Astrocyte of the spinal cord (primary cell): ENCODE data around the gene SLC9A1.

Experiments used
- DNase-seq: peaks from one replicate; pipeline ENCODE4 v3.0.0; 2011; ENCODE audit warnings: low read depth, low spot score
- H3K4me3 ChIP-seq: 2 replicates; pipeline ENCODE4 v1.5.1; 2011; ENCODE audit warnings: low read depth, mild to moderate bottlenecking, low read length, moderate library complexity
- in situ Hi-C: cut with HindIII; loops from 2 replicates; pipeline ENCODE4 v1.10.0; 2017; ENCODE audit warnings: low sequenced_read_pairs
- TF ChIP-seq, protein P1 (sequence below): IDR thresholded peaks from 2 replicates; pipeline ENCODE4 v1.5.1; 2012; ENCODE audit warnings: low read depth, mild to moderate bottlenecking, low read length, inconsistent platforms

Gene SLC9A1

DNA sequence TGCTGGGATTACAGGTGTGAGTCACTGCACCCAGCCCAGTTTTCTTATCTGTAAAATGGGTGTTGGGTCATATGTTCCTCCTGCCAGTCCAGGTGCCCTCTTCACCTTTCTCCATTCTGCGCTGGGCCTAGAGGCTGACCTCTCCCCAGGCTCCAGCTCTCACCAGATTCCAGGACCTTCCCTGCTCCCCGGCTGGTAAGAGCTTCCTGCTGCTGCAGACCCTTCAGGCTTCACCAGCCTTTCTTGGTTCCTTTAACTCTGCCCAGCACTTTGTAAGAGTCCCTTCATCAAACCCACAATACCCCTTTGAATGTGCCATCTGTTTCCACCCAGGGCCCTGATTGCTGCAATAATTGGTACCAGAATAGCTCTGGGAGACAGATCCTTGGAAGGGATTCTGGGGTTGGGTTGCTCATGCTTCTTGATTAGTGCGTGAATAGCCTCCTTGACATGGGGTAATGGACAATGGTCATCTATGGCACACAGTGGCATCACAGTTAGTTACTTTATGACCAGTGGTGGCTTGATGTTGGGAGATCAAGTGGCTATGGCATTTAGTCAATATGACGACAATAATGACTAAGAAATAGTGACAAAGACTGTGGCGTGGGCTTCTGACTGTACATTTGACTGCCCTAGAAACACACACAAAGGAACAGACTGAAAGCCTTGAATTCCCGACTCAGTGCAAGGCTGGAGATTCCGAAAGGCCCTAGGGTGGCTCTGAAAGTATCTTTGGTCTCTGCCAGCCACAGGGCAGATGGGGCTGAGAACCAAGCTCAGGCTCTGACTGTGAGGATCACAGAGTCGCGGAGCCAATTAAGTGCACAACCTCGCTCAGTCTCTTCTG, 67.3 kb downstream of the SLC9A1 start:
- no peak for DNase-seq
- H3K4me3 ChIP-seq = no peak overlapping the region
- in situ Hi-C loops = no loop called here
- TF ChIP-seq, protein P1, sequence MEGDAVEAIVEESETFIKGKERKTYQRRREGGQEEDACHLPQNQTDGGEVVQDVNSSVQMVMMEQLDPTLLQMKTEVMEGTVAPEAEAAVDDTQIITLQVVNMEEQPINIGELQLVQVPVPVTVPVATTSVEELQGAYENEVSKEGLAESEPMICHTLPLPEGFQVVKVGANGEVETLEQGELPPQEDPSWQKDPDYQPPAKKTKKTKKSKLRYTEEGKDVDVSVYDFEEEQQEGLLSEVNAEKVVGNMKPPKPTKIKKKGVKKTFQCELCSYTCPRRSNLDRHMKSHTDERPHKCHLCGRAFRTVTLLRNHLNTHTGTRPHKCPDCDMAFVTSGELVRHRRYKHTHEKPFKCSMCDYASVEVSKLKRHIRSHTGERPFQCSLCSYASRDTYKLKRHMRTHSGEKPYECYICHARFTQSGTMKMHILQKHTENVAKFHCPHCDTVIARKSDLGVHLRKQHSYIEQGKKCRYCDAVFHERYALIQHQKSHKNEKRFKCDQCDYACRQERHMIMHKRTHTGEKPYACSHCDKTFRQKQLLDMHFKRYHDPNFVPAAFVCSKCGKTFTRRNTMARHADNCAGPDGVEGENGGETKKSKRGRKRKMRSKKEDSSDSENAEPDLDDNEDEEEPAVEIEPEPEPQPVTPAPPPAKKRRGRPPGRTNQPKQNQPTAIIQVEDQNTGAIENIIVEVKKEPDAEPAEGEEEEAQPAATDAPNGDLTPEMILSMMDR = no peak

DNA sequence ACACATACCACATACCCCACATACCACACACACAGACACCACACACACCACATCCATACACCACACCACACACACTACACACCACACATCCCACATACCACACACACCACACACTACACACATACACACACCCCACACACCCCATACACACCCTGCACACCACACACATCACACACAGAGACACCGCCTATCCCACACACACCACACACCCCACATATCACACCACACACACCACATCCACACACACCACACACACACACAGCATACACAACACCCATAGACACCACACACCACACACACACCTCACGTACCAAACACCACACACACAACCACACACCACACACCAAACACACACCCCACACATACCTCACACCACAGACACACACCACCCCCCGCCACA, 68.3 kb downstream of the SLC9A1 start:
- in situ Hi-C loops = no loop called here
- no peak overlapping the region for H3K4me3 ChIP-seq
- TF ChIP-seq, protein P1 = no peak
- no peak for DNase-seq

DNA sequence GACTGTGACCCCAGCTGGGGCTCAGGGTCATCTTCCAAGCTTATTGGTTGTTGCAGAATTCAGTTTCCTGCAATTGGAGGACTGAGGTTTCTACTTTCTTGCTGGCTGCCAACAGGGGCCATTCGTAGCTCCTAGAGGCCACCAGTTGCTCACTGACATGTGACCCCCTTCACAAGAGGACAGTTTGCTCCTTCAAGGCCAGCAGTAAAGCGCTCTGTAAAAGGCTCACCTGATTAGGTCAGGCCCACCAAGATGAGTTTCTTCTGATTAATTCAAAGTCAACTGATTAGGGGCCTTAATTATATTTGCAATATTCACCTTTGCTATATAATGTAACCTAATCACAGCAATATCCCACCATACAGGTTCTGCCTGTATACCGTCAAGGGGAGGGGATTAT, 68.9 kb downstream of the SLC9A1 start:
- in situ Hi-C loops = no loop called here
- no peak for DNase-seq
- H3K4me3 ChIP-seq = no peak overlapping the region
- TF ChIP-seq, protein P1 = no peak

DNA sequence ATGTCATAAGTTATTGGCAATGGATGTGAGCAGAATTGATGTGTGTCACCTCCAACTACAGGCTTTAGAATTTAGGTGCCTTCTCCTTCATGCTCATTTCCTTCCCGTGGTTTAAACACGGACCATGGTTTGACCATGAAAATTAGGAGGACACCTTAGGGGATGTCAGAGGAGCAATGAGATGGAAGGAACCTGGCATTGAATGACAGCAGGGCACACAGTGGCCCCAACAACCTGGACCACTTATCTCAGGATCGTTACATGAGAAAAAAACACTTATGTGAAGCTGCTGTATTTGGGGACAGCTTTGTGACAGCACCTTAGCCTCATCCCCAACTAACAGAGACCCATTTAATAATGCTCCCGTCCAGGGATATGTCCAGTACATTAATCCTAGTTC, 70.8 kb downstream of the SLC9A1 start:
- DNase-seq = no peak
- in situ Hi-C loops = no loop called here
- TF ChIP-seq, protein P1 = no peak
- no peak overlapping the region for H3K4me3 ChIP-seq

DNA sequence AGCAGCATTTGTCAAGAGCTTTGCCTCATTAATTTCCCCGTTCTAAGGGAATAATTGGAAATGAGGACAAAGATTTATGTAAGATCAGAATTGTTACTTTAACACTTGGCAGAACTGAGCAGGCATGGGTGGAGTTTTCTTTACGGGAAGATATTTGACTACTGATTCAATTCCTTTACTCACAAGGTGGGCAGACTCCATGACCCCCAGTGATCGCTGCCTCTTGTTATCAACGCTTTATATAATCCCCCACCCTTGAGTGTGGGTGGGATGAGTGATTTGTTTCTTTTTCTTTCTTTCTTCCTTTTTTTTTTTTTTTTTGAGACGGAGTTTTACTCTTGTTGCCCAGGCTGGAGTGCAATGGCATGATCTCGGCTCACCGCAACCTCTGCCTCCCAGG, 77.0 kb downstream of the SLC9A1 start:
- DNase-seq = no peak
- in situ Hi-C loops = no loop called here
- TF ChIP-seq, protein P1 = no peak
- H3K4me3 ChIP-seq = no peak overlapping the region

DNA sequence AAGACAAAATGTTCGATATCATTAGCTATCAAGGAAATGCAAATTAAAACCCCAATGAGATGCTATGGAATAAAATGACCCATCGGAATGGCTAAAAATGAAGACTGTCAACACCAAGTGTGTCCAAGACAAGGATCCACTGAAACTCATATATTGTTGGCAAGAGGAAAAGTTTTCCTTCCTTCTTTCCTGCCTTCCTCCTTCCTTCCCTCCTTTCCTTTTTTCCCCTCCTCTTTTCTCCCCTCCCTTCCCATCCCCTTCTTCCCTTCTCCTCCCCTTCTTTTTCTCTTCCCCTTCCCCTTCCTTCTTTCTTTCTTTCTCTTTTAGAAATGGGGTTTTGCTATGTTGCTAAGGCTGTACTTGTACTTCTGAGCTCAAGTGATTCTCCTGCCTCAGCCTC, 78.1 kb downstream of the SLC9A1 start:
- TF ChIP-seq, protein P1 = no peak
- DNase-seq = no peak
- in situ Hi-C loops = no loop called here
- no peak overlapping the region for H3K4me3 ChIP-seq
